ENCODE measurements around the gene ACTR5. TPM values are rescaled to one million over a fixed set of nuclear protein-coding genes. Genes with fewer than 3 reads are reported as not detected.
A peak's percentile ranks its signal among the peaks of the same experiment; 100 is the strongest.

Gene ACTR5
- total and polyA plus RNA-seq, 2 of the 13 experiments (the other 11 are each of a cell fraction or from before 2014, with no cell fraction given), result 19.5 to 20.5 TPM

DNA sequence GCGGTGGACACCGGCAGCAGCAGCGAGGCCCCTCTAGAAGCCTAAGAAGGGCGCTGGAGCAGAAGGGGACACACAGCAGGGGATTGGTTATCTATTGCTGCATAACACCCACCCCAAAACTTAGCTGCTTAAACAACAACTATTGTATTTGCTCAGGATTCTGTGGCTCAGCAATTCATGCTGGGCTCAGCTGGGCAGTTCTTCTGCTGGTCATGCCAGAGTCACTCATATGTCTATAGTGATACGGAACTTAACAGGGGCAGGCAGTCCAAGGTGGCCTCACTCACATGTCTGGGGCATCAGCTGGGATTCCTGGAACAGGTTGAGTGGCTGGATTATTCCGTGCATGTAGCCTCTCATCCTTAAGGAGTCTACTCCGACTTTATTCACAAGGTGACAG is 39.6 kb downstream of the ACTR5 start:
- H3K4me2 ChIP-seq (ENCODE audit: low read depth, low read length), result no peak overlapping the region
- in situ Hi-C loops (cut with HindIII; ENCODE audit: extremely low pct_ligation_motif_present, low pct_unique_long_range_greater_than_20kb) (no loop called here), intact Hi-C loops (cut with micrococcal nuclease; ENCODE audit: unreplicated experiment) (no loop called here)
- no peak overlapping the region for H3K9ac ChIP-seq (ENCODE audit: insufficient read depth, low read depth, low read length)
- H3K27ac ChIP-seq (ENCODE audit: extremely low read length, insufficient read depth, low read length), result no peak overlapping the region
- no peak for FAIRE-seq
- no TSS peak for BruUV-seq (replicated peaks)
- H3K9me3 ChIP-seq (ENCODE audit: low read length), result no peaks in the 10 kb centered on the region
- no peaks in the 10 kb centered on the region for H4K20me1 ChIP-seq (ENCODE audit: insufficient read depth, low read length)
- no peak overlapping the region for H2AFZ ChIP-seq (ENCODE audit: low read length)
- no peaks in the 10 kb centered on the region for H3K36me3 ChIP-seq (replicated peaks in 1 of 2; ENCODE audit: control insufficient read depth in 1 of 2, insufficient read depth in 2 of 2, low read length in 2 of 2)
- no peaks in the 10 kb centered on the region for H3K79me2 ChIP-seq (ENCODE audit: insufficient read depth, low read length)
- H3K27me3 ChIP-seq (ENCODE audit: control insufficient read depth in 1 of 2, insufficient read depth in 2 of 2, low read length in 2 of 2), result no peaks in the 10 kb centered on the region
- ATAC-seq, result no peak; the same call in 2 of the 3 replicates
- H3K4me1 ChIP-seq (ENCODE audit: insufficient read depth, low read length), result no peaks in the 10 kb centered on the region
- 59% methylated on average over 7 of the region's 7 CpGs for WGBS (ENCODE audit: low lambda C conversion rate)
- TF ChIP-seq NCOA2 (CRISPR knock-in tag; IDR thresholded peaks at IDR 0.05) (no peak), ZNF7 (CRISPR knock-in tag; IDR thresholded peaks at IDR 0.05) (no peak), ZNF331 (CRISPR knock-in tag; IDR thresholded peaks at IDR 0.05) (peak; percentile 98), KLF6 (CRISPR knock-in tag; IDR thresholded peaks at IDR 0.05) (no peak)
- TF ChIP-seq, protein P1, sequence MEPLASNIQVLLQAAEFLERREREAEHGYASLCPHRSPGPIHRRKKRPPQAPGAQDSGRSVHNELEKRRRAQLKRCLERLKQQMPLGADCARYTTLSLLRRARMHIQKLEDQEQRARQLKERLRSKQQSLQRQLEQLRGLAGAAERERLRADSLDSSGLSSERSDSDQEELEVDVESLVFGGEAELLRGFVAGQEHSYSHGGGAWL (CRISPR knock-in tag; IDR thresholded peaks at IDR 0.05), result no peak
- DNase-seq (ENCODE audit: low spot score), result no peak
- no peak overlapping the region for H3K4me3 ChIP-seq (replicated peaks in 1 of 3; ENCODE audit: insufficient read depth in 1 of 3, low read depth in 2 of 3, low read length in 3 of 3)
- ChIA-PET POLR2A (no interaction called here), CTCF (ENCODE audit: low intra/inter-chr PET ratio, low total read pairs) (no interaction called here)

DNA sequence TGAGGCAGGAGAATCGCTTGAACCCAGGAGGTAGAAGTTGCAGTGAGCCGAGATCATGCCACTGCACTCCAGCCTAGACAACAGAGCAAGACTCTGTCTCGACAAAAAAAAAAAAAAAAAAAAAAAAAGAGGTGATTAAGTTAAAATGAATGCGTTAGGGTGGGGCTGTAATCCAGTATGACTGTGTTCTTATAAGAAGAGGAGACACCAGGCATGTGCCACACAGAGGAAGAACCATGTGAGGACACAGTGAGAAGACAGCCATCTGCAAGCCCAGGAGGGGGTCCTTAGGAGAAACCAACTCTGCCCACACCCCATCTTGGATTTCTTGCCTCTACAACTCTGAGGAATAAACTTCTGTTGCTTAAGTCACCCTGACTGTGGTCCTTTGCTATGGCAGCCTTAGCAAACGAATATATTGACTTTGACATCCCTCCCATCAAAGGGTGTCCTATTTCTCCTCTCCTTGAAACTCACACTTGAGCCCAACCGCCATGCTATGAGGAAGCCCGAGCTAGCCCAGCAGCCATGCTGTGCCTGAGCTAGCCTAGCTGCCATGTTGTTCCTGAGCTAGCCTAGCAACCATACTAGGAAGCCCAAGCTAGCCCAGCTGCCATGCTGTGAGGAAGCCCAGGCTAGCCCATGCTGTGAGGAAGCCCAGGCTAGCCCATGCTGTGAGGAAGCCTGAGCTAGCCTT is 41.4 kb downstream of the ACTR5 start:
- CTCF ChIA-PET (ENCODE audit: low intra/inter-chr PET ratio, low total read pairs), result no interaction called here
- POLR2A ChIA-PET, result no interaction called here
- 38% methylated on average over 7 of the region's 7 CpGs for WGBS (ENCODE audit: low lambda C conversion rate)
- peak; percentile 13; the same call in 1 of the 3 replicates for ATAC-seq
- H3K4me2 ChIP-seq (ENCODE audit: low read depth, low read length), result no peak overlapping the region
- no peaks in the 10 kb centered on the region for H3K4me1 ChIP-seq (ENCODE audit: insufficient read depth, low read length)
- H3K36me3 ChIP-seq (replicated peaks in 1 of 2; ENCODE audit: control insufficient read depth in 1 of 2, insufficient read depth in 2 of 2, low read length in 2 of 2), result no peaks in the 10 kb centered on the region
- H3K27me3 ChIP-seq (ENCODE audit: control insufficient read depth in 1 of 2, insufficient read depth in 2 of 2, low read length in 2 of 2), result no peaks in the 10 kb centered on the region
- H3K9ac ChIP-seq (ENCODE audit: insufficient read depth, low read depth, low read length), result no peak overlapping the region
- H3K27ac ChIP-seq (ENCODE audit: extremely low read length, insufficient read depth, low read length), result no peak overlapping the region
- H4K20me1 ChIP-seq (ENCODE audit: insufficient read depth, low read length), result no peaks in the 10 kb centered on the region
- intact Hi-C loops (cut with micrococcal nuclease; ENCODE audit: unreplicated experiment), result loop anchor here (10.0 kb wide), 1 partner anchor 105 kb away; no protein-coding TSS in a partner anchor
- no peaks in the 10 kb centered on the region for H3K9me3 ChIP-seq (ENCODE audit: low read length)
- H2AFZ ChIP-seq (ENCODE audit: low read length), result no peak overlapping the region
- no TSS peak for BruUV-seq (replicated peaks)
- TF ChIP-seq POLR2A (IDR thresholded peaks at IDR 0.05; ENCODE audit: insufficient read depth in 1 of 2, low read depth in 2 of 2, low read length in 2 of 2) (no peak), PCBP2 (optimal IDR thresholded peaks at IDR 0.05; ENCODE audit: low read depth, low read length, poor library complexity, severe bottlenecking) (no peak), ZNF230 (CRISPR knock-in tag; IDR thresholded peaks at IDR 0.05) (no peak), HMG20A (CRISPR knock-in tag; IDR thresholded peaks at IDR 0.05; ENCODE audit: borderline replicate concordance) (no peak)
- no peak overlapping the region for H3K4me3 ChIP-seq (replicated peaks in 1 of 3; ENCODE audit: insufficient read depth in 1 of 3, low read depth in 2 of 3, low read length in 3 of 3)
- in situ Hi-C loops (cut with HindIII; ENCODE audit: extremely low pct_ligation_motif_present, low pct_unique_long_range_greater_than_20kb), result no loop called here
- no peak for DNase-seq (ENCODE audit: low spot score)
- no peak for FAIRE-seq
- H3K79me2 ChIP-seq (ENCODE audit: insufficient read depth, low read length), result no peaks in the 10 kb centered on the region
